Measurements from ENCODE around the gene FADD.

The FADD gene

GRCh38 chr11:70230151-70230839, 27.2 kb downstream of the FADD start:
- H3K4me3 Mint-ChIP-seq = no peak overlapping the region
- no peaks in the 10 kb centered on the region for H3K9me3 Mint-ChIP-seq (ENCODE audit: low read depth)
- H3K36me3 Mint-ChIP-seq = no peaks in the 10 kb centered on the region
- H3K27me3 Mint-ChIP-seq = peaks cover 1% of the 10 kb centered on the region
- no peaks in the 10 kb centered on the region for H3K4me1 Mint-ChIP-seq (ENCODE audit: low read depth)
- H3K27ac Mint-ChIP-seq = no peak overlapping the region

- no peaks in the 10 kb centered on the region for H3K9me3 Mint-ChIP-seq (ENCODE audit: low read depth)
- no peak overlapping the region for H3K4me3 Mint-ChIP-seq
- H3K36me3 Mint-ChIP-seq = no peaks in the 10 kb centered on the region
- no peak overlapping the region for H3K27ac Mint-ChIP-seq
- peaks cover 3% of the 10 kb centered on the region for H3K27me3 Mint-ChIP-seq
- H3K4me1 Mint-ChIP-seq (ENCODE audit: low read depth) = no peaks in the 10 kb centered on the region
Measured at GRCh38 chr11:70230840-70231710, 28.0 kb downstream of the FADD start.

GRCh38 chr11:70233034-70233433, 29.9 kb downstream of the FADD start:
- Mint-ChIP-seq H3K9me3 (ENCODE audit: low read depth) (no peaks in the 10 kb centered on the region), H3K36me3 (no peaks in the 10 kb centered on the region), H3K27me3 (peaks cover 3% of the 10 kb centered on the region), H3K4me3 (no peak overlapping the region), H3K27ac (no peak overlapping the region), H3K4me1 (ENCODE audit: low read depth) (no peaks in the 10 kb centered on the region)

- Mint-ChIP-seq H3K4me3 (no peak overlapping the region), H3K36me3 (no peaks in the 10 kb centered on the region), H3K4me1 (ENCODE audit: low read depth) (no peaks in the 10 kb centered on the region), H3K27me3 (peaks cover 3% of the 10 kb centered on the region), H3K9me3 (ENCODE audit: low read depth) (no peaks in the 10 kb centered on the region), H3K27ac (no peak overlapping the region)
Measured at GRCh38 chr11:70233511-70233934, 30.4 kb downstream of the FADD start.

- Mint-ChIP-seq H3K4me3 (no peak overlapping the region), H3K27me3 (peaks cover 3% of the 10 kb centered on the region), H3K4me1 (ENCODE audit: low read depth) (no peaks in the 10 kb centered on the region), H3K9me3 (ENCODE audit: low read depth) (no peaks in the 10 kb centered on the region), H3K27ac (no peak overlapping the region), H3K36me3 (no peaks in the 10 kb centered on the region)
Measured at GRCh38 chr11:70233962-70234361, 30.9 kb downstream of the FADD start.

- H3K4me3 Mint-ChIP-seq = no peak overlapping the region
- H3K27ac Mint-ChIP-seq = no peak overlapping the region
- H3K4me1 Mint-ChIP-seq (ENCODE audit: low read depth) = no peaks in the 10 kb centered on the region
- peaks cover 4% of the 10 kb centered on the region for H3K27me3 Mint-ChIP-seq
- H3K36me3 Mint-ChIP-seq = no peaks in the 10 kb centered on the region
- no peaks in the 10 kb centered on the region for H3K9me3 Mint-ChIP-seq (ENCODE audit: low read depth)
Measured at GRCh38 chr11:70240337-70240736, 37.2 kb downstream of the FADD start.

- Mint-ChIP-seq H3K9me3 (ENCODE audit: low read depth) (no peaks in the 10 kb centered on the region), H3K27ac (no peak overlapping the region), H3K36me3 (no peaks in the 10 kb centered on the region), H3K27me3 (peaks cover 2% of the 10 kb centered on the region), H3K4me3 (no peak overlapping the region), H3K4me1 (ENCODE audit: low read depth) (no peaks in the 10 kb centered on the region)
Measured at GRCh38 chr11:70241709-70242108, 38.6 kb downstream of the FADD start.

- no peak overlapping the region for H3K4me3 Mint-ChIP-seq
- no peaks in the 10 kb centered on the region for H3K4me1 Mint-ChIP-seq (ENCODE audit: low read depth)
- H3K9me3 Mint-ChIP-seq (ENCODE audit: low read depth) = peaks cover 3% of the 10 kb centered on the region
- H3K36me3 Mint-ChIP-seq = no peaks in the 10 kb centered on the region
- peaks cover 2% of the 10 kb centered on the region for H3K27me3 Mint-ChIP-seq
- H3K27ac Mint-ChIP-seq = no peak overlapping the region
Measured at GRCh38 chr11:70242885-70243284, 39.8 kb downstream of the FADD start.

GRCh38 chr11:70243912-70244652, 41.0 kb downstream of the FADD start:
- peaks cover 3% of the 10 kb centered on the region for H3K9me3 Mint-ChIP-seq (ENCODE audit: low read depth)
- H3K27me3 Mint-ChIP-seq = peaks cover 2% of the 10 kb centered on the region
- no peak overlapping the region for H3K4me3 Mint-ChIP-seq
- H3K4me1 Mint-ChIP-seq (ENCODE audit: low read depth) = no peaks in the 10 kb centered on the region
- H3K36me3 Mint-ChIP-seq = no peaks in the 10 kb centered on the region
- H3K27ac Mint-ChIP-seq = no peak overlapping the region

GRCh38 chr11:70244698-70245097, 41.6 kb downstream of the FADD start:
- Mint-ChIP-seq H3K36me3 (no peaks in the 10 kb centered on the region), H3K4me3 (no peak overlapping the region), H3K9me3 (ENCODE audit: low read depth) (peaks cover 3% of the 10 kb centered on the region), H3K27me3 (peaks cover 2% of the 10 kb centered on the region), H3K27ac (no peak overlapping the region), H3K4me1 (ENCODE audit: low read depth) (no peaks in the 10 kb centered on the region)

GRCh38 chr11:70246196-70246595, 43.1 kb downstream of the FADD start:
- H3K27ac Mint-ChIP-seq = no peak overlapping the region
- peaks cover 2% of the 10 kb centered on the region for H3K27me3 Mint-ChIP-seq
- no peak overlapping the region for H3K4me3 Mint-ChIP-seq
- H3K4me1 Mint-ChIP-seq (ENCODE audit: low read depth) = no peaks in the 10 kb centered on the region
- H3K36me3 Mint-ChIP-seq = no peaks in the 10 kb centered on the region
- H3K9me3 Mint-ChIP-seq (ENCODE audit: low read depth) = peaks cover 3% of the 10 kb centered on the region

- peaks cover 2% of the 10 kb centered on the region for H3K27me3 Mint-ChIP-seq
- H3K4me3 Mint-ChIP-seq = no peak overlapping the region
- no peak overlapping the region for H3K27ac Mint-ChIP-seq
- H3K4me1 Mint-ChIP-seq (ENCODE audit: low read depth) = no peaks in the 10 kb centered on the region
- H3K9me3 Mint-ChIP-seq (ENCODE audit: low read depth) = peaks cover 3% of the 10 kb centered on the region
- H3K36me3 Mint-ChIP-seq = no peaks in the 10 kb centered on the region
Measured at GRCh38 chr11:70247042-70247709, 44.1 kb downstream of the FADD start.

- Mint-ChIP-seq H3K36me3 (no peaks in the 10 kb centered on the region), H3K4me1 (ENCODE audit: low read depth) (no peaks in the 10 kb centered on the region), H3K9me3 (ENCODE audit: low read depth) (peaks cover 3% of the 10 kb centered on the region), H3K27me3 (peaks cover 2% of the 10 kb centered on the region), H3K4me3 (no peak overlapping the region), H3K27ac (no peak overlapping the region)
Measured at GRCh38 chr11:70247710-70248072, 44.6 kb downstream of the FADD start.

- no peaks in the 10 kb centered on the region for H3K36me3 Mint-ChIP-seq
- peaks cover 2% of the 10 kb centered on the region for H3K27me3 Mint-ChIP-seq
- no peak overlapping the region for H3K4me3 Mint-ChIP-seq
- no peaks in the 10 kb centered on the region for H3K4me1 Mint-ChIP-seq (ENCODE audit: low read depth)
- H3K9me3 Mint-ChIP-seq (ENCODE audit: low read depth) = peaks cover 3% of the 10 kb centered on the region
- H3K27ac Mint-ChIP-seq = no peak overlapping the region
Measured at GRCh38 chr11:70250876-70251658, 48.0 kb downstream of the FADD start.

Data from activated naive CD8-positive, alpha-beta T cell (primary cell).